ENCODE measurements around the gene ACTL9. TPM values are rescaled to one million over a fixed set of nuclear protein-coding genes. Genes with fewer than 3 reads are reported as not detected.

ACTL9 gene
- polyA plus RNA-seq, 1 donor from 2014 or later = not detected

- Mint-ChIP-seq H3K4me1 (peaks cover 0 to 6% (median 5%) of the 10 kb centered on the region in 3 donors), H3K36me3 (no peaks in the 10 kb centered on the region), H3K9me3 (no peaks in the 10 kb centered on the region), H3K27ac (no peak overlapping the region), H3K4me3 (no peak overlapping the region), H3K27me3 (peaks cover 29% of the 10 kb centered on the region)
Measured at GRCh38 chr19:8697671-8698432, 743 bp downstream of the ACTL9 start.

GRCh38 chr19:8696993-8697392 is 1.6 kb downstream of the ACTL9 start:
- Mint-ChIP-seq H3K27ac (peak overlapping the region in 1 of 3 donors; percentile 73), H3K4me3 (no peak overlapping the region), H3K36me3 (no peaks in the 10 kb centered on the region), H3K9me3 (no peaks in the 10 kb centered on the region), H3K27me3 (peaks cover 26% of the 10 kb centered on the region), H3K4me1 (peaks cover 0 to 2% (median under 1%) of the 10 kb centered on the region in 3 donors)

- H3K9me3 Mint-ChIP-seq = no peaks in the 10 kb centered on the region
- peaks cover 0 to 2% (median 0%) of the 10 kb centered on the region in 3 donors for H3K4me1 Mint-ChIP-seq
Measured at GRCh38 chr19:8695911-8696310, 2.7 kb downstream of the ACTL9 start.

GRCh38 chr19:8695501-8695900 is 3.1 kb downstream of the ACTL9 start:
- H3K4me3 Mint-ChIP-seq = no peak overlapping the region
- H3K27ac Mint-ChIP-seq = no peak overlapping the region
- peaks cover 0 to 2% (median 0%) of the 10 kb centered on the region in 3 donors for H3K4me1 Mint-ChIP-seq
- no peaks in the 10 kb centered on the region for H3K36me3 Mint-ChIP-seq
- H3K27me3 Mint-ChIP-seq = peaks cover 23% of the 10 kb centered on the region
- H3K9me3 Mint-ChIP-seq = peaks cover 0 to 2% (median 0%) of the 10 kb centered on the region in 3 donors

More at GRCh38 chr19:8695911-8696310, 2.7 kb downstream of the ACTL9 start:
- Mint-ChIP-seq H3K27me3 (peaks cover 27% of the 10 kb centered on the region), H3K4me3 (peak overlapping the region in 1 of 4 donors; percentile 76), H3K36me3 (no peaks in the 10 kb centered on the region), H3K27ac (no peak overlapping the region)

GRCh38 chr19:8690753-8691539 is 7.6 kb downstream of the ACTL9 start:
- no peak overlapping the region for H3K4me3 Mint-ChIP-seq

GRCh38 chr19:8688930-8689329 is 9.7 kb downstream of the ACTL9 start:
- H3K4me3 Mint-ChIP-seq = no peak overlapping the region
- peaks cover 2% of the 10 kb centered on the region for H3K36me3 Mint-ChIP-seq
- H3K27me3 Mint-ChIP-seq = peaks cover 14% of the 10 kb centered on the region
- peaks cover 0 to 4% (median 0%) of the 10 kb centered on the region in 3 donors for H3K9me3 Mint-ChIP-seq
- no peaks in the 10 kb centered on the region for H3K4me1 Mint-ChIP-seq
- H3K27ac Mint-ChIP-seq = no peak overlapping the region

More at GRCh38 chr19:8690753-8691539, 7.6 kb downstream of the ACTL9 start:
- Mint-ChIP-seq H3K27me3 (peaks cover 16% of the 10 kb centered on the region), H3K9me3 (peaks cover 0 to 4% (median 0%) of the 10 kb centered on the region in 3 donors), H3K36me3 (peaks cover 2% of the 10 kb centered on the region), H3K27ac (no peak overlapping the region), H3K4me1 (peaks cover 0 to 2% (median 0%) of the 10 kb centered on the region in 3 donors)

- Mint-ChIP-seq H3K36me3 (peaks cover 5% of the 10 kb centered on the region), H3K9me3 (peaks cover 0 to 4% (median 0%) of the 10 kb centered on the region in 3 donors), H3K4me3 (no peak overlapping the region), H3K27me3 (peaks cover 10% of the 10 kb centered on the region), H3K4me1 (no peaks in the 10 kb centered on the region), H3K27ac (no peak overlapping the region)
Measured at GRCh38 chr19:8686549-8686948, 12.0 kb downstream of the ACTL9 start.

- Mint-ChIP-seq H3K36me3 (peaks cover 4% of the 10 kb centered on the region), H3K27me3 (peaks cover 10% of the 10 kb centered on the region), H3K9me3 (no peaks in the 10 kb centered on the region), H3K4me3 (no peak overlapping the region), H3K27ac (no peak overlapping the region), H3K4me1 (no peaks in the 10 kb centered on the region)
Measured at GRCh38 chr19:8684001-8684902, 14.3 kb downstream of the ACTL9 start.

- Mint-ChIP-seq H3K27ac (no peak overlapping the region), H3K9me3 (peaks cover 0 to 4% (median 0%) of the 10 kb centered on the region in 3 donors), H3K4me3 (no peak overlapping the region), H3K36me3 (peaks cover 4% of the 10 kb centered on the region), H3K4me1 (peaks cover 0 to 2% (median 0%) of the 10 kb centered on the region in 3 donors), H3K27me3 (peaks cover 10% of the 10 kb centered on the region)
Measured at GRCh38 chr19:8682931-8683330, 15.7 kb downstream of the ACTL9 start.

GRCh38 chr19:8682472-8682871 is 16.1 kb downstream of the ACTL9 start:
- Mint-ChIP-seq H3K36me3 (peaks cover 4% of the 10 kb centered on the region), H3K4me1 (peaks cover 0 to 4% (median 0%) of the 10 kb centered on the region in 3 donors), H3K9me3 (peaks cover 0 to 4% (median 0%) of the 10 kb centered on the region in 3 donors), H3K27ac (no peak overlapping the region), H3K27me3 (peaks cover 10% of the 10 kb centered on the region), H3K4me3 (no peak overlapping the region)

GRCh38 chr19:8681345-8682029 is 17.1 kb downstream of the ACTL9 start:
- Mint-ChIP-seq H3K4me3 (no peak overlapping the region), H3K27ac (peak overlapping the region in 1 of 3 donors; percentile 51), H3K36me3 (peaks cover 4% of the 10 kb centered on the region), H3K9me3 (peaks cover 0 to 4% (median 0%) of the 10 kb centered on the region in 3 donors), H3K27me3 (peaks cover 10% of the 10 kb centered on the region), H3K4me1 (peaks cover 0 to 4% (median 0%) of the 10 kb centered on the region in 3 donors)

- peaks cover 0 to 4% (median 0%) of the 10 kb centered on the region in 3 donors for H3K4me1 Mint-ChIP-seq
- no peak overlapping the region for H3K27ac Mint-ChIP-seq
- H3K27me3 Mint-ChIP-seq = peaks cover 9% of the 10 kb centered on the region
- H3K36me3 Mint-ChIP-seq = peaks cover 4% of the 10 kb centered on the region
- peaks cover 0 to 6% (median 0%) of the 10 kb centered on the region in 3 donors for H3K9me3 Mint-ChIP-seq
- H3K4me3 Mint-ChIP-seq = no peak overlapping the region
Measured at GRCh38 chr19:8680676-8681344, 17.8 kb downstream of the ACTL9 start.

GRCh38 chr19:8678244-8678807 is 20.3 kb downstream of the ACTL9 start:
- Mint-ChIP-seq H3K4me1 (peaks cover 0 to 4% (median 1%) of the 10 kb centered on the region in 3 donors), H3K27ac (peak overlapping the region in 1 of 3 donors; percentile 82), H3K27me3 (peaks cover 5% of the 10 kb centered on the region), H3K9me3 (peaks cover 0 to 8% (median 0%) of the 10 kb centered on the region in 3 donors), H3K4me3 (no peak overlapping the region), H3K36me3 (peaks cover 4% of the 10 kb centered on the region)

Measured in IgD-negative memory B cell (primary cell).